WTC11 (cell line): ENCODE results near the gene UNC5A. TPM values are rescaled to one million over a fixed set of nuclear protein-coding genes. Genes with fewer than 3 reads are reported as not detected.

ENCODE experiments used
- ATAC-seq: fragments of 200-7000 bp; cut with Tn5 transposase; 2 replicates; pipeline ENCODE4 v1.10.0; 2021; ENCODE audit warnings: mild to moderate bottlenecking, moderate library complexity
- CTCF ChIA-PET: fragments of 300-600 bp; sonication (Branson Sonifier 250); formaldehyde crosslinking; loops from one replicate; lab custom pipeline; 2021; ENCODE audit warnings: antibody characterized with exemption; lab: Charles Lee
- POLR2A ChIA-PET: fragments of 350-600 bp; sonication (Branson Sonifier 250); formaldehyde crosslinking; loops from one replicate; lab custom pipeline; 2021; ENCODE audit warnings: antibody characterized with exemption; lab: Charles Lee
- DNase-seq: peaks from one replicate; pipeline ENCODE4 v3.0.0; 2021; ENCODE audit warnings: low spot score
- H3K27ac Mint-ChIP-seq: 2 replicates; pipeline ENCODE4 v1.8.0; 2021; ENCODE audit warnings: mixed read lengths
- H3K27me3 Mint-ChIP-seq: 2 replicates; pipeline ENCODE4 v1.8.0; 2021; ENCODE audit warnings: low read depth, mild to moderate bottlenecking, moderate library complexity, mixed read lengths
- H3K36me3 Mint-ChIP-seq: 2 replicates; pipeline ENCODE4 v1.8.0; 2021; ENCODE audit warnings: mixed read lengths
- H3K4me1 Mint-ChIP-seq: 2 replicates; pipeline ENCODE4 v1.8.0; 2022; ENCODE audit warnings: mixed read lengths
- H3K4me3 Mint-ChIP-seq: 2 replicates; pipeline ENCODE4 v1.8.0; 2021; ENCODE audit warnings: mild to moderate bottlenecking, moderate library complexity, mixed read lengths
- H3K9me3 Mint-ChIP-seq: 2 replicates; pipeline ENCODE4 v1.8.0; 2021; ENCODE audit warnings: mixed read lengths
- GABPB1 ChIP-seq: sonication (generic); formaldehyde crosslinking; IDR thresholded peaks from 2 replicates; pipeline ENCODE4 v1.8.1; 2023; ENCODE audit warnings: mild to moderate bottlenecking, missing genetic modification reagents
- GTF2I ChIP-seq: fragments of 250-450 bp; sonication (Bioruptor Pico); conservative IDR thresholded peaks from 2 replicates; pipeline ENCODE4 v1.4.0; 2021; ENCODE audit warnings: mild to moderate bottlenecking
- HMGA2 ChIP-seq: fragments of 250-450 bp; sonication (Bioruptor Pico); IDR thresholded peaks from 2 replicates; pipeline ENCODE4 v1.4.0; 2021; ENCODE audit warnings: mild to moderate bottlenecking, moderate library complexity
- JAZF1 ChIP-seq: fragments of 250-450 bp; sonication (Bioruptor Pico); IDR thresholded peaks from 2 replicates; pipeline ENCODE4 v1.9.0; 2021; ENCODE audit warnings: moderate library complexity, mild to moderate bottlenecking, inconsistent platforms
- NFE2L1 ChIP-seq: sonication (generic); formaldehyde crosslinking; IDR thresholded peaks from 2 replicates; pipeline ENCODE4 v1.8.1; 2023; ENCODE audit warnings: missing genetic modification reagents
- NR3C1 ChIP-seq: sonication (generic); formaldehyde crosslinking; conservative IDR thresholded peaks from 2 replicates; pipeline ENCODE4 v1.8.1; 2023; ENCODE audit warnings: low read depth, mild to moderate bottlenecking, missing genetic modification reagents
- OVOL2 ChIP-seq: fragments of 250-450 bp; sonication (Bioruptor Pico); IDR thresholded peaks from 2 replicates; pipeline ENCODE4 v1.9.0; 2021; ENCODE audit warnings: mild to moderate bottlenecking, borderline replicate concordance
- PRRX2 ChIP-seq: fragments of 250-450 bp; sonication (Bioruptor Pico); IDR thresholded peaks from 2 replicates; pipeline ENCODE4 v1.8.0; 2021; ENCODE audit warnings: mild to moderate bottlenecking
- SMAD4 ChIP-seq: sonication (generic); formaldehyde crosslinking; IDR thresholded peaks from 2 replicates; pipeline ENCODE4 v1.8.0; 2022; ENCODE audit warnings: mild to moderate bottlenecking, missing genetic modification reagents
- SOX15 ChIP-seq: fragments of 250-450 bp; sonication (Bioruptor Pico); IDR thresholded peaks from 2 replicates; pipeline ENCODE4 v1.9.0; 2021; ENCODE audit warnings: mild to moderate bottlenecking
- ZNF263 ChIP-seq: sonication (generic); formaldehyde crosslinking; IDR thresholded peaks from 2 replicates; pipeline ENCODE4 v1.8.1; 2022; ENCODE audit warnings: low read depth, mild to moderate bottlenecking, moderate library complexity, missing genetic modification reagents
- total RNA-seq: library from RNA; stranded (reverse); gene quantifications from 3 replicates; pipeline ENCODE4 v1.2.3, GENCODE V29; 2021
- TF ChIP-seq, protein P1 (sequence below): sonication (generic); formaldehyde crosslinking; IDR thresholded peaks from 2 replicates; pipeline ENCODE4 v1.8.0; 2023; ENCODE audit warnings: mild to moderate bottlenecking, missing genetic modification reagents
- TF ChIP-seq, protein P2 (sequence below): fragments of 250-450 bp; sonication (Bioruptor Pico); IDR thresholded peaks from 2 replicates; pipeline ENCODE4 v1.9.0; 2021; ENCODE audit warnings: mild to moderate bottlenecking
- TF ChIP-seq, protein P3 (sequence below): sonication (generic); formaldehyde crosslinking; IDR thresholded peaks from 2 replicates; pipeline ENCODE4 v1.8.1; 2023; ENCODE audit warnings: mild to moderate bottlenecking, missing genetic modification reagents, moderate library complexity
- TF ChIP-seq, protein P4 (sequence below): fragments of 250-450 bp; sonication (Bioruptor Pico); IDR thresholded peaks from 2 replicates; pipeline ENCODE4 v1.9.0; 2021; ENCODE audit warnings: mild to moderate bottlenecking, borderline replicate concordance
- TF ChIP-seq, protein P5 (sequence below): fragments of 250-450 bp; sonication (Bioruptor Pico); IDR thresholded peaks from 2 replicates; pipeline ENCODE4 v1.9.0; 2021; ENCODE audit warnings: mild to moderate bottlenecking
- TF ChIP-seq, protein P6 (sequence below): sonication (generic); formaldehyde crosslinking; IDR thresholded peaks from 2 replicates; pipeline ENCODE4 v1.8.1; 2023; ENCODE audit warnings: mild to moderate bottlenecking, missing genetic modification reagents, moderate library complexity
- TF ChIP-seq, protein P7 (sequence below): fragments of 250-450 bp; sonication (Bioruptor Pico); IDR thresholded peaks from 2 replicates; pipeline ENCODE4 v1.9.0; 2021; ENCODE audit warnings: moderate library complexity, mild to moderate bottlenecking, inconsistent platforms, borderline replicate concordance
- TF ChIP-seq, protein P8 (sequence below): fragments of 250-450 bp; sonication (Bioruptor Pico); conservative IDR thresholded peaks from 2 replicates; pipeline ENCODE4 v1.9.0; 2021; ENCODE audit warnings: mild to moderate bottlenecking

The UNC5A gene
- total RNA-seq, 1 experiment from 2014 or later: 10.2 TPM

DNA sequence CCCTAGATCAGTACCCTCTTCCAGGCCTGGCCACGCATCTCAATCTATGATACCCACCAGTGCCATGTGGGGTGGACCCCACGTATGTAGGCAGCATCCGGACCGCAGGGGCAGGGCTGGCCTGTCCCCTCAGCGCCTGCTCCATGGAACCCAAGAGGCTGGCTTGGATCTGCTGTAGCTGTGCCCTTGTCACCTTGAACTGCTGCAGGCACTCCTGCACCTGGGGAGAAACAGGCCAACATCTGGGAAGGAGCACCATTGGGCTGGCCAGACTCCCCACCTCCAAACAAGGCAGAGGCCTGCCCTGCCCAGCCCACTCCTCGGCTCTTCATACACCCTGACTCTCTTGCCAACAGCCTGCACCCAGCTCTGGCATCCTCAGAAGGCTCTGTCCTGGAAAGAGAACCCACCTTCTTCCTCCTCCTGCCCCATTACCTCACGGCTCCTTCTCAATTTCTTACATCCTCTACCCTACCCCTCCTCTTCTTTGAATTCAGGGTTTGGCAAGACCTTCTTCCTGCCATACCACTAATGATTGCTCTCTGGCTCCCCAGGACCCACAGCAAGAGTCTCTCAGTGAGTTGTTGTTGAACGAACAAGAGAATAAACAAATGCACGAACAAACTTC, 81.1 kb downstream of the UNC5A start (continued):
- TF ChIP-seq, protein P1, sequence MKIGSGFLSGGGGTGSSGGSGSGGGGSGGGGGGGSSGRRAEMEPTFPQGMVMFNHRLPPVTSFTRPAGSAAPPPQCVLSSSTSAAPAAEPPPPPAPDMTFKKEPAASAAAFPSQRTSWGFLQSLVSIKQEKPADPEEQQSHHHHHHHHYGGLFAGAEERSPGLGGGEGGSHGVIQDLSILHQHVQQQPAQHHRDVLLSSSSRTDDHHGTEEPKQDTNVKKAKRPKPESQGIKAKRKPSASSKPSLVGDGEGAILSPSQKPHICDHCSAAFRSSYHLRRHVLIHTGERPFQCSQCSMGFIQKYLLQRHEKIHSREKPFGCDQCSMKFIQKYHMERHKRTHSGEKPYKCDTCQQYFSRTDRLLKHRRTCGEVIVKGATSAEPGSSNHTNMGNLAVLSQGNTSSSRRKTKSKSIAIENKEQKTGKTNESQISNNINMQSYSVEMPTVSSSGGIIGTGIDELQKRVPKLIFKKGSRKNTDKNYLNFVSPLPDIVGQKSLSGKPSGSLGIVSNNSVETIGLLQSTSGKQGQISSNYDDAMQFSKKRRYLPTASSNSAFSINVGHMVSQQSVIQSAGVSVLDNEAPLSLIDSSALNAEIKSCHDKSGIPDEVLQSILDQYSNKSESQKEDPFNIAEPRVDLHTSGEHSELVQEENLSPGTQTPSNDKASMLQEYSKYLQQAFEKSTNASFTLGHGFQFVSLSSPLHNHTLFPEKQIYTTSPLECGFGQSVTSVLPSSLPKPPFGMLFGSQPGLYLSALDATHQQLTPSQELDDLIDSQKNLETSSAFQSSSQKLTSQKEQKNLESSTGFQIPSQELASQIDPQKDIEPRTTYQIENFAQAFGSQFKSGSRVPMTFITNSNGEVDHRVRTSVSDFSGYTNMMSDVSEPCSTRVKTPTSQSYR (CRISPR knock-in tag): no peak
- TF ChIP-seq SMAD4 (CRISPR knock-in tag) (no peak), GTF2I (CRISPR knock-in tag) (no peak), PRRX2 (CRISPR knock-in tag) (no peak)

DNA sequence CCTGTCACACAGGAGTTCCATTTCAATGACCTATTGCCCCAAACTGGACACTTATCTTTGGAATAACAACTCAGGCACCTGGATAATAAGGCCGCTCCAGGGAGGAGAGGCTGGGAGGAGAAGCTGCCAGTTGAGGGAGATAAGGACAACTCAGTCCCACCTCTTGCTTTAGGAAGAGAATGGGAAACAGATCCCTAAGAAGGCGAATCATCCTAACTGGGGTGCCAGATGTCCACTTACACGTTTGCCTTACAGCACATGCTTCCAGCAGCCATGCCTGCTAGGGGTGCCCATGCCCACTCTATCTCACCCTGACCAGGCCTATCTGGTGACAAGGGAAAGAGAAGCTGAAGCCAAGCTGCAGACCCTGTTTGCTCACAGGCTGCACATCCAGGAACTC, 82.3 kb downstream of the UNC5A start:
- DNase-seq (no peak), ATAC-seq (no peak)
- CTCF ChIA-PET: interaction anchor here (1.0 to 2.4 kb wide), 3 partner anchors 9 to 232 kb away, joined by 3 to 10 read pairs (median 3); no protein-coding TSS in a partner anchor
- Mint-ChIP-seq H3K27ac (no peak overlapping the region), H3K9me3 (no peaks in the 10 kb centered on the region), H3K36me3 (no peaks in the 10 kb centered on the region), H3K4me3 (no peak overlapping the region), H3K27me3 (no peaks in the 10 kb centered on the region; the same call in 1 of the 2 replicates), H3K4me1 (peaks cover 4% of the 10 kb centered on the region)
- POLR2A ChIA-PET: no interaction called here
- TF ChIP-seq, protein P2, sequence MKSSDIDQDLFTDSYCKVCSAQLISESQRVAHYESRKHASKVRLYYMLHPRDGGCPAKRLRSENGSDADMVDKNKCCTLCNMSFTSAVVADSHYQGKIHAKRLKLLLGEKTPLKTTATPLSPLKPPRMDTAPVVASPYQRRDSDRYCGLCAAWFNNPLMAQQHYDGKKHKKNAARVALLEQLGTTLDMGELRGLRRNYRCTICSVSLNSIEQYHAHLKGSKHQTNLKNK: no peak
- TF ChIP-seq NFE2L1 (CRISPR knock-in tag) (no peak), OVOL2 (CRISPR knock-in tag) (no peak), HMGA2 (CRISPR knock-in tag) (no peak), SOX15 (no peak), JAZF1 (CRISPR knock-in tag) (no peak), GABPB1 (no peak), NR3C1 (no peak), ZNF263 (no peak)
- TF ChIP-seq, protein P3, sequence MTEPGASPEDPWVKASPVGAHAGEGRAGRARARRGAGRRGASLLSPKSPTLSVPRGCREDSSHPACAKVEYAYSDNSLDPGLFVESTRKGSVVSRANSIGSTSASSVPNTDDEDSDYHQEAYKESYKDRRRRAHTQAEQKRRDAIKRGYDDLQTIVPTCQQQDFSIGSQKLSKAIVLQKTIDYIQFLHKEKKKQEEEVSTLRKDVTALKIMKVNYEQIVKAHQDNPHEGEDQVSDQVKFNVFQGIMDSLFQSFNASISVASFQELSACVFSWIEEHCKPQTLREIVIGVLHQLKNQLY: no peak
- TF ChIP-seq, protein P4, sequence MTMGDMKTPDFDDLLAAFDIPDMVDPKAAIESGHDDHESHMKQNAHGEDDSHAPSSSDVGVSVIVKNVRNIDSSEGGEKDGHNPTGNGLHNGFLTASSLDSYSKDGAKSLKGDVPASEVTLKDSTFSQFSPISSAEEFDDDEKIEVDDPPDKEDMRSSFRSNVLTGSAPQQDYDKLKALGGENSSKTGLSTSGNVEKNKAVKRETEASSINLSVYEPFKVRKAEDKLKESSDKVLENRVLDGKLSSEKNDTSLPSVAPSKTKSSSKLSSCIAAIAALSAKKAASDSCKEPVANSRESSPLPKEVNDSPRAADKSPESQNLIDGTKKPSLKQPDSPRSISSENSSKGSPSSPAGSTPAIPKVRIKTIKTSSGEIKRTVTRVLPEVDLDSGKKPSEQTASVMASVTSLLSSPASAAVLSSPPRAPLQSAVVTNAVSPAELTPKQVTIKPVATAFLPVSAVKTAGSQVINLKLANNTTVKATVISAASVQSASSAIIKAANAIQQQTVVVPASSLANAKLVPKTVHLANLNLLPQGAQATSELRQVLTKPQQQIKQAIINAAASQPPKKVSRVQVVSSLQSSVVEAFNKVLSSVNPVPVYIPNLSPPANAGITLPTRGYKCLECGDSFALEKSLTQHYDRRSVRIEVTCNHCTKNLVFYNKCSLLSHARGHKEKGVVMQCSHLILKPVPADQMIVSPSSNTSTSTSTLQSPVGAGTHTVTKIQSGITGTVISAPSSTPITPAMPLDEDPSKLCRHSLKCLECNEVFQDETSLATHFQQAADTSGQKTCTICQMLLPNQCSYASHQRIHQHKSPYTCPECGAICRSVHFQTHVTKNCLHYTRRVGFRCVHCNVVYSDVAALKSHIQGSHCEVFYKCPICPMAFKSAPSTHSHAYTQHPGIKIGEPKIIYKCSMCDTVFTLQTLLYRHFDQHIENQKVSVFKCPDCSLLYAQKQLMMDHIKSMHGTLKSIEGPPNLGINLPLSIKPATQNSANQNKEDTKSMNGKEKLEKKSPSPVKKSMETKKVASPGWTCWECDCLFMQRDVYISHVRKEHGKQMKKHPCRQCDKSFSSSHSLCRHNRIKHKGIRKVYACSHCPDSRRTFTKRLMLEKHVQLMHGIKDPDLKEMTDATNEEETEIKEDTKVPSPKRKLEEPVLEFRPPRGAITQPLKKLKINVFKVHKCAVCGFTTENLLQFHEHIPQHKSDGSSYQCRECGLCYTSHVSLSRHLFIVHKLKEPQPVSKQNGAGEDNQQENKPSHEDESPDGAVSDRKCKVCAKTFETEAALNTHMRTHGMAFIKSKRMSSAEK (CRISPR knock-in tag): no peak
- TF ChIP-seq, protein P5, sequence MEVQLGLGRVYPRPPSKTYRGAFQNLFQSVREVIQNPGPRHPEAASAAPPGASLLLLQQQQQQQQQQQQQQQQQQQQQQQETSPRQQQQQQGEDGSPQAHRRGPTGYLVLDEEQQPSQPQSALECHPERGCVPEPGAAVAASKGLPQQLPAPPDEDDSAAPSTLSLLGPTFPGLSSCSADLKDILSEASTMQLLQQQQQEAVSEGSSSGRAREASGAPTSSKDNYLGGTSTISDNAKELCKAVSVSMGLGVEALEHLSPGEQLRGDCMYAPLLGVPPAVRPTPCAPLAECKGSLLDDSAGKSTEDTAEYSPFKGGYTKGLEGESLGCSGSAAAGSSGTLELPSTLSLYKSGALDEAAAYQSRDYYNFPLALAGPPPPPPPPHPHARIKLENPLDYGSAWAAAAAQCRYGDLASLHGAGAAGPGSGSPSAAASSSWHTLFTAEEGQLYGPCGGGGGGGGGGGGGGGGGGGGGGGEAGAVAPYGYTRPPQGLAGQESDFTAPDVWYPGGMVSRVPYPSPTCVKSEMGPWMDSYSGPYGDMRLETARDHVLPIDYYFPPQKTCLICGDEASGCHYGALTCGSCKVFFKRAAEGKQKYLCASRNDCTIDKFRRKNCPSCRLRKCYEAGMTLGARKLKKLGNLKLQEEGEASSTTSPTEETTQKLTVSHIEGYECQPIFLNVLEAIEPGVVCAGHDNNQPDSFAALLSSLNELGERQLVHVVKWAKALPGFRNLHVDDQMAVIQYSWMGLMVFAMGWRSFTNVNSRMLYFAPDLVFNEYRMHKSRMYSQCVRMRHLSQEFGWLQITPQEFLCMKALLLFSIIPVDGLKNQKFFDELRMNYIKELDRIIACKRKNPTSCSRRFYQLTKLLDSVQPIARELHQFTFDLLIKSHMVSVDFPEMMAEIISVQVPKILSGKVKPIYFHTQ: no peak
- TF ChIP-seq, protein P6, sequence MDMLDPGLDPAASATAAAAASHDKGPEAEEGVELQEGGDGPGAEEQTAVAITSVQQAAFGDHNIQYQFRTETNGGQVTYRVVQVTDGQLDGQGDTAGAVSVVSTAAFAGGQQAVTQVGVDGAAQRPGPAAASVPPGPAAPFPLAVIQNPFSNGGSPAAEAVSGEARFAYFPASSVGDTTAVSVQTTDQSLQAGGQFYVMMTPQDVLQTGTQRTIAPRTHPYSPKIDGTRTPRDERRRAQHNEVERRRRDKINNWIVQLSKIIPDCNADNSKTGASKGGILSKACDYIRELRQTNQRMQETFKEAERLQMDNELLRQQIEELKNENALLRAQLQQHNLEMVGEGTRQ (CRISPR knock-in tag): no peak
- TF ChIP-seq, protein P7, sequence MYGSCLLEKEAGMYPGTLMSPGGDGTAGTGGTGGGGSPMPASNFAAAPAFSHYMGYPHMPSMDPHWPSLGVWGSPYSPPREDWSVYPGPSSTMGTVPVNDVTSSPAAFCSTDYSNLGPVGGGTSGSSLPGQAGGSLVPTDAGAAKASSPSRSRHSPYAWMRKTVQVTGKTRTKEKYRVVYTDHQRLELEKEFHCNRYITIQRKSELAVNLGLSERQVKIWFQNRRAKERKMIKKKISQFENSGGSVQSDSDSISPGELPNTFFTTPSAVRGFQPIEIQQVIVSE (CRISPR knock-in tag): no peak
- TF ChIP-seq, protein P8, sequence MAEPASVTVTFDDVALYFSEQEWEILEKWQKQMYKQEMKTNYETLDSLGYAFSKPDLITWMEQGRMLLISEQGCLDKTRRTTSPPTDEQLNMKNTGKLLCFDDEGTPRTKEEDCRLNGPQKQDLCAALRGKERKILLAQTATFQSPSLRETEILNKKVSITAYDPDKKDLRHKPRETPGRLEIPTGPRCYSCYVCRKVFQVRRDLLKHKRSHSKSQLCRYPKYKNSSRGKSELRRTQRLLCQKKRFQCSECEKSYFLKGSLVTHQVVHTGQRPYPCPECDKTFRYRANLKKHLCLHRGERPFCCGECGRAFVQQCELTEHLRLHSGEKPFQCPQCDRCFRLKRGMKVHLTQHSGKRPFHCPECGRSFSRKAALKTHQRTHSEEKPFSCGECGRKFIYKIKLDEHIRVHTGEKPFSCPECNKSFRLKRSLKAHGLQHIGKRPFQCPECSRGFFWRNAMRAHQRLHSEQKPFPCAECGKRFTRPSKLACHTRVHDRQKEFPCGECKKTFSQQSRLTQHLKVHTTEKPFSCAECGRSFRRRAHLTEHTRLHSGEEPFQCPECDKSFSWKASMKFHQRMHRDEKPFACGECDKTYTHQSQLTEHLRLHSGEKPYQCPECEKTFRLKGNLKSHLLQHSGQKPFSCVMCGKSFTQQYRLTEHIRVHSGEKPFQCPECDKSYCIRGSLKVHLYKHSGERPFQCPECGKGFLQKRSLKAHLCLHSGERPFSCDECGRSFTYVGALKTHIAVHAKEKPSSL: no peak
